WTC11 (cell line): ENCODE measurements around the gene SETD4. TPM values are rescaled to one million over a fixed set of nuclear protein-coding genes. Genes with fewer than 3 reads are reported as not detected.

Experiments
- ATAC-seq: fragments of 200-7000 bp; cut with Tn5 transposase; 2 replicates; pipeline ENCODE4 v1.10.0; 2021; ENCODE audit warnings: mild to moderate bottlenecking, moderate library complexity
- CTCF ChIA-PET: fragments of 300-600 bp; sonication (Branson Sonifier 250); formaldehyde crosslinking; loops from one replicate; lab custom pipeline; 2021; ENCODE audit warnings: antibody characterized with exemption; lab: Charles Lee
- POLR2A ChIA-PET: fragments of 350-600 bp; sonication (Branson Sonifier 250); formaldehyde crosslinking; loops from one replicate; lab custom pipeline; 2021; ENCODE audit warnings: antibody characterized with exemption; lab: Charles Lee
- DNase-seq: peaks from one replicate; pipeline ENCODE4 v3.0.0; 2021; ENCODE audit warnings: low spot score
- H3K27ac Mint-ChIP-seq: 2 replicates; pipeline ENCODE4 v1.8.0; 2021; ENCODE audit warnings: mixed read lengths
- H3K27me3 Mint-ChIP-seq: 2 replicates; pipeline ENCODE4 v1.8.0; 2021; ENCODE audit warnings: low read depth, mild to moderate bottlenecking, moderate library complexity, mixed read lengths
- H3K36me3 Mint-ChIP-seq: 2 replicates; pipeline ENCODE4 v1.8.0; 2021; ENCODE audit warnings: mixed read lengths
- H3K4me1 Mint-ChIP-seq: 2 replicates; pipeline ENCODE4 v1.8.0; 2022; ENCODE audit warnings: mixed read lengths
- H3K4me3 Mint-ChIP-seq: 2 replicates; pipeline ENCODE4 v1.8.0; 2021; ENCODE audit warnings: mild to moderate bottlenecking, moderate library complexity, mixed read lengths
- H3K9me3 Mint-ChIP-seq: 2 replicates; pipeline ENCODE4 v1.8.0; 2021; ENCODE audit warnings: mixed read lengths
- ELF4 ChIP-seq: sonication (generic); formaldehyde crosslinking; IDR thresholded peaks from 2 replicates; pipeline ENCODE4 v1.8.1; 2022; ENCODE audit warnings: low read depth, mild to moderate bottlenecking, moderate library complexity, missing genetic modification reagents
- ESRRA ChIP-seq: sonication (generic); formaldehyde crosslinking; IDR thresholded peaks from 2 replicates; pipeline ENCODE4 v1.8.1; 2022; ENCODE audit warnings: mild to moderate bottlenecking, missing genetic modification reagents, borderline replicate concordance
- FOXJ3 ChIP-seq: sonication (generic); formaldehyde crosslinking; IDR thresholded peaks from 2 replicates; pipeline ENCODE4 v1.9.0; 2021; ENCODE audit warnings: missing genetic modification reagents, mild to moderate bottlenecking, borderline replicate concordance
- GRHL2 ChIP-seq: fragments of 250-450 bp; sonication (Bioruptor Pico); IDR thresholded peaks from 2 replicates; pipeline ENCODE4 v1.8.0; 2022; ENCODE audit warnings: mild to moderate bottlenecking, moderate library complexity; ENCODE audit not compliant: insufficient replicate concordance, severe bottlenecking
- GTF2I ChIP-seq: fragments of 250-450 bp; sonication (Bioruptor Pico); conservative IDR thresholded peaks from 2 replicates; pipeline ENCODE4 v1.4.0; 2021; ENCODE audit warnings: mild to moderate bottlenecking
- HMGA2 ChIP-seq: fragments of 250-450 bp; sonication (Bioruptor Pico); IDR thresholded peaks from 2 replicates; pipeline ENCODE4 v1.4.0; 2021; ENCODE audit warnings: mild to moderate bottlenecking, moderate library complexity
- MYBL2 ChIP-seq: sonication (generic); formaldehyde crosslinking; IDR thresholded peaks from 2 replicates; pipeline ENCODE4 v1.8.1; 2023; ENCODE audit warnings: mild to moderate bottlenecking, moderate library complexity, missing genetic modification reagents
- NR3C1 ChIP-seq: sonication (generic); formaldehyde crosslinking; conservative IDR thresholded peaks from 2 replicates; pipeline ENCODE4 v1.8.1; 2023; ENCODE audit warnings: low read depth, mild to moderate bottlenecking, missing genetic modification reagents
- TP53 ChIP-seq: sonication (generic); formaldehyde crosslinking; IDR thresholded peaks from 2 replicates; pipeline ENCODE4 v1.8.1; 2023; ENCODE audit warnings: mild to moderate bottlenecking, missing genetic modification reagents
- ZNF232 ChIP-seq: sonication (generic); formaldehyde crosslinking; IDR thresholded peaks from 2 replicates; pipeline ENCODE4 v1.8.0; 2022; ENCODE audit warnings: mild to moderate bottlenecking, missing genetic modification reagents
- total RNA-seq: library from RNA; stranded (reverse); gene quantifications from 3 replicates; pipeline ENCODE4 v1.2.3, GENCODE V29; 2021
- TF ChIP-seq, protein P1 (sequence below): sonication (generic); formaldehyde crosslinking; IDR thresholded peaks from 2 replicates; pipeline ENCODE4 v1.8.1; 2023; ENCODE audit warnings: mild to moderate bottlenecking, missing genetic modification reagents, moderate library complexity
- TF ChIP-seq, protein P2 (sequence below): sonication (generic); formaldehyde crosslinking; IDR thresholded peaks from 2 replicates; pipeline ENCODE4 v1.8.0; 2022; ENCODE audit warnings: mild to moderate bottlenecking, missing genetic modification reagents
- TF ChIP-seq, protein P3 (sequence below): sonication (generic); formaldehyde crosslinking; IDR thresholded peaks from 2 replicates; pipeline ENCODE4 v1.8.0; 2022; ENCODE audit warnings: missing genetic modification reagents
- TF ChIP-seq, protein P4 (sequence below): sonication (generic); formaldehyde crosslinking; IDR thresholded peaks from 2 replicates; pipeline ENCODE4 v1.8.0; 2023; ENCODE audit warnings: mild to moderate bottlenecking, missing genetic modification reagents
- TF ChIP-seq, protein P5 (sequence below): sonication (generic); formaldehyde crosslinking; IDR thresholded peaks from 2 replicates; pipeline ENCODE4 v1.8.0; 2023; ENCODE audit warnings: missing genetic modification reagents, mild to moderate bottlenecking, borderline replicate concordance

SETD4 gene
- total RNA-seq, 1 experiment from 2014 or later = 64.8 TPM

DNA sequence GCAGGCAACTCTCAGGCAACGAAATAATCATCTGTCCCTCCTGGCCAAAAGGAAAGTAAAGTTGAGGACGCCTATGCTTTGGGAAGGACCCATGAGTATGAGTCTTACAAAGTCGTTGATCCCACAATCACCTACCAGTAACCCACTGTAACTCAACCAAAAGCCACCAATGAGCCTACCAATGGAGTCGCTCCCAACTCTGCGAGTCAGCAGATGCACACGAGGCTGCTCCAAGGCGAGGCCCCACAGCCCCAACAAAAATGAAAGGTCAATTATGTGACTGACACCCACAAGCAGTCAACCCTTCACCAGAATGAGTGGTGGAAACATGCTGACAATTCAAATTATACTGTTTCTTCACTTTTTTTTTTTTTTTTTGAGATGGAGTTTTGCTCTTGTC is 12.0 kb downstream of the SETD4 start:
- no peak for ATAC-seq
- 0 out of 2 replicates have a peak, but pooled peaks cover 3% of the 10 kb centered on the region for H3K4me1 Mint-ChIP-seq
- DNase-seq = no peak
- peaks cover 86% of the 10 kb centered on the region for H3K36me3 Mint-ChIP-seq
- no peak overlapping the region for H3K4me3 Mint-ChIP-seq
- H3K27ac Mint-ChIP-seq = peak overlapping the region; percentile 64; the same call in 1 of the 2 replicates
- POLR2A ChIA-PET = no interaction called here
- CTCF ChIA-PET = interaction anchor here (1.4 kb wide), 1 partner anchor 56 kb away, joined by 5 read pairs; no protein-coding TSS in a partner anchor
- TF ChIP-seq TP53 (CRISPR knock-in tag) = no peak
- H3K27me3 Mint-ChIP-seq = no peaks in the 10 kb centered on the region
- H3K9me3 Mint-ChIP-seq = no peaks in the 10 kb centered on the region

DNA sequence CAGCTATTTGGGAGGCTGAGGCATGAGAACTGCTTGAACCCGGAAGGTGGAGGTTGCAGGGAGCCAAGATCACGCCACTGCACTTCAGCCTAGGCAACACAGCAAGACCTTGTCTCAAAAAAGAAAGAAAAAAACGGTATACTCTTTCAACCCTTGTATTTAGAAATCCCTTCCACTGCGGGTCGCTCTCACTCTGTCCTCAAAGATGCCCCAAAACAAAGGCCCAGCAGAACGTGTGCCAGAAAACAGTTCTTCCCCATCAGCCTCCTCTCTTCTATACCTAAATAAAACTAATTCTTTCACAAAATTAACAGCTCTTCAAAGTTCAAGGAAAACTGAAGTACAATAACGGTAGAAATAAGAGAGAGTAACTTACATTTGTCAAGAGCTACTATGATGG is 13.2 kb downstream of the SETD4 start:
- Mint-ChIP-seq H3K4me1 (0 out of 2 replicates have a peak, but pooled peaks cover 3% of the 10 kb centered on the region), H3K9me3 (no peaks in the 10 kb centered on the region), H3K27ac (peak overlapping the region; percentile 88), H3K27me3 (no peaks in the 10 kb centered on the region), H3K4me3 (no peak overlapping the region), H3K36me3 (peaks cover 82% of the 10 kb centered on the region)
- TF ChIP-seq HMGA2 (CRISPR knock-in tag) = no peak
- DNase-seq = no peak
- no peak for ATAC-seq
- ChIA-PET POLR2A (no interaction called here), CTCF (interaction anchor here (0.6 to 1.4 kb wide), 3 partner anchors 58 to 175 kb away, joined by 4 to 5 read pairs (median 5); no protein-coding TSS in a partner anchor)

DNA sequence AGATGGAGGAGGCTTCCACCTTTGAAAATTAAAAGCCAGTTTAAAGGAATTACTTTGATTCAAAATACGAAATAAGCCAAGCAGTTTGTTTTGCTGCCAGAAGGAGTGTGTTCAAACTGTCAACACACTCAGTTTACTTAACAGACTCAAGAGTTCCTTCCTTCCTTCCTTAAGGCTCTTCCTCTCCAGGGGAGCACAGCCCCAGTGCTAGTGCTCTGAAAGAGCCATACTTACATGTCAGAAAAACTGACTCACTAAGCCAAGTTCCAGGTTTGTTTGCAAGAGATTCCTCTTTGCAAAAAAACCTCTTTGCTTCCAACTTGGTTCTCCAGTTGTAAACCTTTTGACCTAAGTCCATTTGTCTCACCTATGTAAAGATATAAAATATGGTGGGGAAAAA is 14.3 kb downstream of the SETD4 start:
- ChIA-PET POLR2A (interaction anchor here (0.5 kb wide), 1 partner anchor 215 kb away, joined by 8 read pairs; no protein-coding TSS in a partner anchor), CTCF (no interaction called here)
- Mint-ChIP-seq H3K9me3 (no peaks in the 10 kb centered on the region), H3K27ac (no peak overlapping the region), H3K4me3 (no peak overlapping the region), H3K4me1 (0 out of 2 replicates have a peak, but pooled peaks cover 3% of the 10 kb centered on the region), H3K36me3 (peaks cover 85% of the 10 kb centered on the region), H3K27me3 (no peaks in the 10 kb centered on the region)
- ATAC-seq = no peak
- TF ChIP-seq, protein P1, sequence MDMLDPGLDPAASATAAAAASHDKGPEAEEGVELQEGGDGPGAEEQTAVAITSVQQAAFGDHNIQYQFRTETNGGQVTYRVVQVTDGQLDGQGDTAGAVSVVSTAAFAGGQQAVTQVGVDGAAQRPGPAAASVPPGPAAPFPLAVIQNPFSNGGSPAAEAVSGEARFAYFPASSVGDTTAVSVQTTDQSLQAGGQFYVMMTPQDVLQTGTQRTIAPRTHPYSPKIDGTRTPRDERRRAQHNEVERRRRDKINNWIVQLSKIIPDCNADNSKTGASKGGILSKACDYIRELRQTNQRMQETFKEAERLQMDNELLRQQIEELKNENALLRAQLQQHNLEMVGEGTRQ (CRISPR knock-in tag) = no peak
- no peak for TF ChIP-seq GRHL2 (CRISPR knock-in tag)
- TF ChIP-seq, all 79 proteins: peak for 0
- no peak for DNase-seq

DNA sequence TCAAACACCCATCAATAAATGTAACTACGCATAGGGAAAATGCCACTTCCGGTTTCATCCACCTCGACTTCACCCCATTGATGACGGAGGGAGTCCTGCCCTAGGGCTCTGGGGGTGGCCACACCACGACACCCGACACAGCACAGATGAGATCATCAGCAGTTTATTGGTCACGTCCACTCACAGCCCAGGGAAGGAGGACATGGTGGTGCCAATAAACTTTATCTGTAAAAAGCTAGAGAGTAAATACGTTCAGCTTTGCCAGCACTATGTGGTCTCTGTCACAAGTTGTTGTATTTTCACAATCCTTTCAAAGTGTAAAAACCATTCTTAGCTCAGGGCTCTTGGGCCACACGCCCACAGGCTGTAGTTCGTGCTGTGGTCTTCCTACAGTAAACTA is 16.3 kb downstream of the SETD4 start:
- Mint-ChIP-seq H3K27ac (peak overlapping the region; percentile 48; the same call in 1 of the 2 replicates), H3K9me3 (no peaks in the 10 kb centered on the region), H3K4me3 (no peak overlapping the region), H3K27me3 (no peaks in the 10 kb centered on the region), H3K4me1 (peaks cover 12% of the 10 kb centered on the region; the same call in 1 of the 2 replicates), H3K36me3 (peaks cover 80% of the 10 kb centered on the region)
- ChIA-PET CTCF (no interaction called here), POLR2A (no interaction called here)
- no peak for DNase-seq
- no peak for ATAC-seq
- TF ChIP-seq, protein P2, sequence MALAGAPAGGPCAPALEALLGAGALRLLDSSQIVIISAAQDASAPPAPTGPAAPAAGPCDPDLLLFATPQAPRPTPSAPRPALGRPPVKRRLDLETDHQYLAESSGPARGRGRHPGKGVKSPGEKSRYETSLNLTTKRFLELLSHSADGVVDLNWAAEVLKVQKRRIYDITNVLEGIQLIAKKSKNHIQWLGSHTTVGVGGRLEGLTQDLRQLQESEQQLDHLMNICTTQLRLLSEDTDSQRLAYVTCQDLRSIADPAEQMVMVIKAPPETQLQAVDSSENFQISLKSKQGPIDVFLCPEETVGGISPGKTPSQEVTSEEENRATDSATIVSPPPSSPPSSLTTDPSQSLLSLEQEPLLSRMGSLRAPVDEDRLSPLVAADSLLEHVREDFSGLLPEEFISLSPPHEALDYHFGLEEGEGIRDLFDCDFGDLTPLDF (CRISPR knock-in tag) = no peak
- no peak for TF ChIP-seq ELF4 (CRISPR knock-in tag)
- TF ChIP-seq, protein P3, sequence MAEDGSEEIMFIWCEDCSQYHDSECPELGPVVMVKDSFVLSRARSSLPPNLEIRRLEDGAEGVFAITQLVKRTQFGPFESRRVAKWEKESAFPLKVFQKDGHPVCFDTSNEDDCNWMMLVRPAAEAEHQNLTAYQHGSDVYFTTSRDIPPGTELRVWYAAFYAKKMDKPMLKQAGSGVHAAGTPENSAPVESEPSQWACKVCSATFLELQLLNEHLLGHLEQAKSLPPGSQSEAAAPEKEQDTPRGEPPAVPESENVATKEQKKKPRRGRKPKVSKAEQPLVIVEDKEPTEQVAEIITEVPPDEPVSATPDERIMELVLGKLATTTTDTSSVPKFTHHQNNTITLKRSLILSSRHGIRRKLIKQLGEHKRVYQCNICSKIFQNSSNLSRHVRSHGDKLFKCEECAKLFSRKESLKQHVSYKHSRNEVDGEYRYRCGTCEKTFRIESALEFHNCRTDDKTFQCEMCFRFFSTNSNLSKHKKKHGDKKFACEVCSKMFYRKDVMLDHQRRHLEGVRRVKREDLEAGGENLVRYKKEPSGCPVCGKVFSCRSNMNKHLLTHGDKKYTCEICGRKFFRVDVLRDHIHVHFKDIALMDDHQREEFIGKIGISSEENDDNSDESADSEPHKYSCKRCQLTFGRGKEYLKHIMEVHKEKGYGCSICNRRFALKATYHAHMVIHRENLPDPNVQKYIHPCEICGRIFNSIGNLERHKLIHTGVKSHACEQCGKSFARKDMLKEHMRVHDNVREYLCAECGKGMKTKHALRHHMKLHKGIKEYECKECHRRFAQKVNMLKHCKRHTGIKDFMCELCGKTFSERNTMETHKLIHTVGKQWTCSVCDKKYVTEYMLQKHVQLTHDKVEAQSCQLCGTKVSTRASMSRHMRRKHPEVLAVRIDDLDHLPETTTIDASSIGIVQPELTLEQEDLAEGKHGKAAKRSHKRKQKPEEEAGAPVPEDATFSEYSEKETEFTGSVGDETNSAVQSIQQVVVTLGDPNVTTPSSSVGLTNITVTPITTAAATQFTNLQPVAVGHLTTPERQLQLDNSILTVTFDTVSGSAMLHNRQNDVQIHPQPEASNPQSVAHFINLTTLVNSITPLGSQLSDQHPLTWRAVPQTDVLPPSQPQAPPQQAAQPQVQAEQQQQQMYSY (CRISPR knock-in tag) = no peak
- TF ChIP-seq ZNF232 (CRISPR knock-in tag) = no peak
- TF ChIP-seq MYBL2 (CRISPR knock-in tag) = no peak
- no peak for TF ChIP-seq ESRRA (CRISPR knock-in tag)
- TF ChIP-seq GTF2I (CRISPR knock-in tag) = no peak
- no peak for TF ChIP-seq NR3C1
- no peak for TF ChIP-seq FOXJ3 (CRISPR knock-in tag)
- TF ChIP-seq, protein P4, sequence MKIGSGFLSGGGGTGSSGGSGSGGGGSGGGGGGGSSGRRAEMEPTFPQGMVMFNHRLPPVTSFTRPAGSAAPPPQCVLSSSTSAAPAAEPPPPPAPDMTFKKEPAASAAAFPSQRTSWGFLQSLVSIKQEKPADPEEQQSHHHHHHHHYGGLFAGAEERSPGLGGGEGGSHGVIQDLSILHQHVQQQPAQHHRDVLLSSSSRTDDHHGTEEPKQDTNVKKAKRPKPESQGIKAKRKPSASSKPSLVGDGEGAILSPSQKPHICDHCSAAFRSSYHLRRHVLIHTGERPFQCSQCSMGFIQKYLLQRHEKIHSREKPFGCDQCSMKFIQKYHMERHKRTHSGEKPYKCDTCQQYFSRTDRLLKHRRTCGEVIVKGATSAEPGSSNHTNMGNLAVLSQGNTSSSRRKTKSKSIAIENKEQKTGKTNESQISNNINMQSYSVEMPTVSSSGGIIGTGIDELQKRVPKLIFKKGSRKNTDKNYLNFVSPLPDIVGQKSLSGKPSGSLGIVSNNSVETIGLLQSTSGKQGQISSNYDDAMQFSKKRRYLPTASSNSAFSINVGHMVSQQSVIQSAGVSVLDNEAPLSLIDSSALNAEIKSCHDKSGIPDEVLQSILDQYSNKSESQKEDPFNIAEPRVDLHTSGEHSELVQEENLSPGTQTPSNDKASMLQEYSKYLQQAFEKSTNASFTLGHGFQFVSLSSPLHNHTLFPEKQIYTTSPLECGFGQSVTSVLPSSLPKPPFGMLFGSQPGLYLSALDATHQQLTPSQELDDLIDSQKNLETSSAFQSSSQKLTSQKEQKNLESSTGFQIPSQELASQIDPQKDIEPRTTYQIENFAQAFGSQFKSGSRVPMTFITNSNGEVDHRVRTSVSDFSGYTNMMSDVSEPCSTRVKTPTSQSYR (CRISPR knock-in tag) = no peak
- TF ChIP-seq, protein P5, sequence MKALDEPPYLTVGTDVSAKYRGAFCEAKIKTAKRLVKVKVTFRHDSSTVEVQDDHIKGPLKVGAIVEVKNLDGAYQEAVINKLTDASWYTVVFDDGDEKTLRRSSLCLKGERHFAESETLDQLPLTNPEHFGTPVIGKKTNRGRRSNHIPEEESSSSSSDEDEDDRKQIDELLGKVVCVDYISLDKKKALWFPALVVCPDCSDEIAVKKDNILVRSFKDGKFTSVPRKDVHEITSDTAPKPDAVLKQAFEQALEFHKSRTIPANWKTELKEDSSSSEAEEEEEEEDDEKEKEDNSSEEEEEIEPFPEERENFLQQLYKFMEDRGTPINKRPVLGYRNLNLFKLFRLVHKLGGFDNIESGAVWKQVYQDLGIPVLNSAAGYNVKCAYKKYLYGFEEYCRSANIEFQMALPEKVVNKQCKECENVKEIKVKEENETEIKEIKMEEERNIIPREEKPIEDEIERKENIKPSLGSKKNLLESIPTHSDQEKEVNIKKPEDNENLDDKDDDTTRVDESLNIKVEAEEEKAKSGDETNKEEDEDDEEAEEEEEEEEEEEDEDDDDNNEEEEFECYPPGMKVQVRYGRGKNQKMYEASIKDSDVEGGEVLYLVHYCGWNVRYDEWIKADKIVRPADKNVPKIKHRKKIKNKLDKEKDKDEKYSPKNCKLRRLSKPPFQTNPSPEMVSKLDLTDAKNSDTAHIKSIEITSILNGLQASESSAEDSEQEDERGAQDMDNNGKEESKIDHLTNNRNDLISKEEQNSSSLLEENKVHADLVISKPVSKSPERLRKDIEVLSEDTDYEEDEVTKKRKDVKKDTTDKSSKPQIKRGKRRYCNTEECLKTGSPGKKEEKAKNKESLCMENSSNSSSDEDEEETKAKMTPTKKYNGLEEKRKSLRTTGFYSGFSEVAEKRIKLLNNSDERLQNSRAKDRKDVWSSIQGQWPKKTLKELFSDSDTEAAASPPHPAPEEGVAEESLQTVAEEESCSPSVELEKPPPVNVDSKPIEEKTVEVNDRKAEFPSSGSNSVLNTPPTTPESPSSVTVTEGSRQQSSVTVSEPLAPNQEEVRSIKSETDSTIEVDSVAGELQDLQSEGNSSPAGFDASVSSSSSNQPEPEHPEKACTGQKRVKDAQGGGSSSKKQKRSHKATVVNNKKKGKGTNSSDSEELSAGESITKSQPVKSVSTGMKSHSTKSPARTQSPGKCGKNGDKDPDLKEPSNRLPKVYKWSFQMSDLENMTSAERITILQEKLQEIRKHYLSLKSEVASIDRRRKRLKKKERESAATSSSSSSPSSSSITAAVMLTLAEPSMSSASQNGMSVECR (CRISPR knock-in tag) = no peak
